CD4-positive, alpha-beta memory T cell (primary cell): ENCODE measurements around the gene NUAK1. TPM values are rescaled to one million over a fixed set of nuclear protein-coding genes. Genes with fewer than 3 reads are reported as not detected.

Source experiments
- CTCF ChIA-PET: fragments of 350-600 bp; sonication (Branson Sonifier 250); formaldehyde crosslinking; loops from one replicate; lab custom pipeline; 2021; ENCODE audit warnings: inconsistent platforms; ENCODE audit not compliant: partially characterized antibody; lab: Charles Lee
- POLR2A ChIA-PET: fragments of 350-600 bp; sonication (Branson Sonifier 250); formaldehyde crosslinking; loops from one replicate; lab custom pipeline; 2021; ENCODE audit not compliant: partially characterized antibody; lab: Charles Lee
- DNase-seq, 5 donors: peaks; one replicate each; pipeline versions ENCODE4 v3.0.0 to v3.0.0-alpha.2; 2020 to 2022; ENCODE audit warnings: mixed read lengths in 1 of 5
- H3K27ac ChIP-seq: one replicate; pipeline ENCODE4 v1.7.0; 2013; ENCODE audit warnings: low read depth, low read length
- H3K27me3 ChIP-seq: 2 replicates; pipeline ENCODE4 v1.7.0; 2013; ENCODE audit warnings: mild to moderate bottlenecking, low read length, moderate library complexity; ENCODE audit not compliant: insufficient read depth
- H3K36me3 ChIP-seq: 2 replicates; pipeline ENCODE4 v1.7.0; 2013; ENCODE audit warnings: mild to moderate bottlenecking, low read length, moderate library complexity; ENCODE audit not compliant: insufficient read depth
- H3K4me1 ChIP-seq: 2 replicates; pipeline ENCODE4 v1.7.0; 2013; ENCODE audit warnings: mild to moderate bottlenecking, low read length, moderate library complexity; ENCODE audit not compliant: insufficient read depth
- H3K4me3 ChIP-seq, 2 donors: one replicate each; pipeline ENCODE4 v1.7.0; 2013; ENCODE audit warnings: low read length in 2 of 2, mild to moderate bottlenecking in 1 of 2
- H3K9me3 ChIP-seq, 2 donors: one replicate each; pipeline ENCODE4 v1.7.0; 2013; ENCODE audit warnings: low read length in 2 of 2, control low read depth in 1 of 2; ENCODE audit not compliant: control insufficient read depth in 1 of 2
- H3K27ac Mint-ChIP-seq, 7 donors: one replicate each; pipeline ENCODE4 v1.8.0; 2020 to 2021; ENCODE audit warnings: mixed read lengths in 7 of 7, mild to moderate bottlenecking in 6 of 7, inconsistent platforms in 3 of 7, moderate library complexity in 3 of 7
- H3K27me3 Mint-ChIP-seq, 2 donors: one replicate each; pipeline ENCODE4 v1.8.0; 2020 to 2021; ENCODE audit warnings: mixed read lengths in 2 of 2
- H3K36me3 Mint-ChIP-seq, 2 donors: one replicate each; pipeline ENCODE4 v1.8.0; 2020 to 2021; ENCODE audit warnings: mixed read lengths in 2 of 2, inconsistent platforms in 1 of 2, mild to moderate bottlenecking in 1 of 2
- H3K4me1 Mint-ChIP-seq, 4 donors: one replicate each; pipeline ENCODE4 v1.8.0; 2020 to 2021; ENCODE audit warnings: mixed read lengths in 4 of 4, mild to moderate bottlenecking in 1 of 4
- H3K4me3 Mint-ChIP-seq, 8 donors: one replicate each; pipeline ENCODE4 v1.8.0; 2020 to 2021; ENCODE audit warnings: mixed read lengths in 8 of 8, mild to moderate bottlenecking in 7 of 8, moderate library complexity in 6 of 8, inconsistent platforms in 3 of 8
- H3K9me3 Mint-ChIP-seq, 8 donors: one replicate each; pipeline ENCODE4 v1.8.0; 2020 to 2021; ENCODE audit warnings: mixed read lengths in 8 of 8, mild to moderate bottlenecking in 5 of 8, inconsistent platforms in 3 of 8, moderate library complexity in 1 of 8
- intact Hi-C: fragments of 100-400 bp; cut with micrococcal nuclease; formaldehyde crosslinking; loops from one replicate; pipeline ENCODE4 v1.15.1; 2023
- polyA plus RNA-seq, 2 donors: library from polyadenylated mRNA; unstranded; fragments of 300-500 nt; fragmentation: Illumina TruSeq; gene quantifications; one replicate each; pipeline ENCODE4 v1.2.3, GENCODE V29; 2021
- total RNA-seq, 2 experiments: library from RNA; stranded (reverse); gene quantifications; one replicate each; pipeline ENCODE4 v1.2.3, GENCODE V29; 2021

The NUAK1 gene
- total and polyA plus RNA-seq, 4 experiments from 2014 or later: not detected

DNA sequence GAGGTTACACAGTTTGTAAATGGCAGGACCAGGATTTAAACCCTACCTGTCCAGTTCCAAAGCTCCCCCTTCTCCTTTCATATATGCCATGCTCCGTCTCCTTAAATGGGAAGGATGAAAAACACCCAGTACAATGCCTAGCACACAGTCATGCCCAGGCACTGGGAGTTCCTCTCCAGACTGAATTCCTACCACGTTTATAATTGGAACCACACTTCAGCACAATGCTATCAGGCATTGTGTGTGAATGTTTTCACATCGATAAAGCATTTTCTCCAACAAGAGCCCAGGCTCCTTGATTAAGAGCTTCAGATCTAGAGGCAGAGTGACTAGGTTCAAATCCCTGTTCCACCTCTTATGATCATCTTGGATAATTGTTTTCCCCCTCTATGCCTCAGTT lies 2.7 kb upstream of the NUAK1 start:
- ChIA-PET POLR2A (no interaction called here), CTCF (interaction anchor here (0.7 kb wide), 1 partner anchor 10 kb away, joined by 3 read pairs; no protein-coding TSS in a partner anchor)
- no peak for DNase-seq
- H3K9me3 ChIP-seq: no peaks in the 10 kb centered on the region
- Mint-ChIP-seq H3K27ac (no peak overlapping the region), H3K4me3 (peak overlapping the region in 2 of 8 donors; percentile 18 to 42), H3K27me3 (peaks cover 44 to 58% of the 10 kb centered on the region in 2 donors), H3K36me3 (no peaks in the 10 kb centered on the region), H3K9me3 (peaks cover 0 to 9% (median 0%) of the 10 kb centered on the region in 8 donors), H3K4me1 (peaks cover 4 to 23% (median 8%) of the 10 kb centered on the region in 4 donors)
- peaks cover 17% of the 10 kb centered on the region for H3K27me3 ChIP-seq
- intact Hi-C loops: no loop called here
- H3K4me1 ChIP-seq: no peaks in the 10 kb centered on the region
- no peak overlapping the region for H3K27ac ChIP-seq
- no peak overlapping the region for H3K4me3 ChIP-seq
- H3K36me3 ChIP-seq: no peaks in the 10 kb centered on the region

DNA sequence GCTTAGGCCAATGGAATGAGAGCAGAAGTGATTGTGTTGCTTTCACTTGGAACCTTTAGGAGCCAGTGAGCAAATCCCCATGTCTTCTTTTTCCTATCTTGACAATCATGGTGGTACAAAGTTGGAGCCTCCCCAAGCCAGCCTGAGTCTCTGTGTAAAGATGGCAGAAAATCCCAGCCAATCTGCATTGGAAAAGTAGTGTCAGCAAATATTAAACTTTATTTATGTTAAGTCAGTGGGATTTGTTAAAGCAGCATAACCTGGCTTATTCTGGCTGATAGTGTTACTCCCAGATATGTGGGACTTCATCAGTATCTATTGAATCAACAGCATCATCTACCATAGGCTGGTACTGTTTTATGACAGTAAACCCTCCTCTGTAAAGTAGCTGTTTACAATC lies 2.2 kb upstream of the NUAK1 start:
- Histone ChIP-seq H3K27ac (no peak overlapping the region), H3K9me3 (no peaks in the 10 kb centered on the region), H3K36me3 (no peaks in the 10 kb centered on the region), H3K27me3 (peaks cover 19% of the 10 kb centered on the region), H3K4me3 (no peak overlapping the region), H3K4me1 (no peaks in the 10 kb centered on the region)
- POLR2A ChIA-PET: no interaction called here
- CTCF ChIA-PET: interaction anchor here (0.7 kb wide), 1 partner anchor 11 kb away, joined by 3 read pairs; no protein-coding TSS in a partner anchor
- H3K27ac Mint-ChIP-seq: no peak overlapping the region
- no peak for DNase-seq
- H3K36me3 Mint-ChIP-seq: no peaks in the 10 kb centered on the region
- peaks cover 4 to 23% (median 9%) of the 10 kb centered on the region in 4 donors for H3K4me1 Mint-ChIP-seq
- H3K27me3 Mint-ChIP-seq: peaks cover 48 to 60% of the 10 kb centered on the region in 2 donors
- peaks cover 0 to 9% (median 0%) of the 10 kb centered on the region in 8 donors for H3K9me3 Mint-ChIP-seq
- intact Hi-C loops: no loop called here
- H3K4me3 Mint-ChIP-seq: peak overlapping the region in 3 of 8 donors; percentile 57 to 80 (median 67)

DNA sequence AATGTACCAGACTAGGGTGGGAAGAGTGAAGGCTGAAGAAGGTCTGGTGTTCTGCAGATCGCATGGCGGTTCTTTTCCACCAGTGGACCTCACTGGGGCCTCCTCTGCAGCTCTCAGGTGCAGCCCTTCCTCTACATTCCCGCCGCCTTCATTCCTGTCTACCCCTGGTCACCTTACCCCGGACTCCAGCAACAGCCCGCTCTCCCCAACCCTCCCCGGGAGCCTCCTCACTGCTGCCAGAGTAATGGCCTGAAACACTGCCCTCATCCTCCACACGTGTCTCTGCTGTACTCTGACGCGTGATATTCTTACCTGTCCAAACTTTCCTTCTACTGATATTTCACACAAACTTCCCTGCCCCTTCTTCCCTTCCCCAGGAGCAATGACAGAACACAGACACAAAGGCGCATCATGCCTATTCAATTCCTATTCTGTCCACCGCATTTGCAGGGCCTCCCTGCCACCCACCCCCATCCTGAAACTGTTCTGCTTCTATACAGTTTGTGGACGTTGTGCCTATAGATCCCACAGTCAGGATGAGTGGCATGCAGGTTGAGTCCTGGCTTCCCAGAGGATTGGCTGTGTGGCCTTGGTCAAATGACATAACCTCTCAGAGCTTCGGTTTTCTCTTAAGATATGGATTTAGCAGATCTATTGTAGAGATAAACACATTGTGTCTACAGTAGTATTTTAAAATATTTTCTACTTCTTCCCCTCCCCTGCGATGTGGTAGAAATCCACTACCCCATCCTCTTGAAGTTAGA lies 1.7 kb upstream of the NUAK1 start:
- no peak for DNase-seq
- Histone ChIP-seq H3K27me3 (peaks cover 20% of the 10 kb centered on the region), H3K4me1 (no peaks in the 10 kb centered on the region), H3K9me3 (no peaks in the 10 kb centered on the region), H3K4me3 (no peak overlapping the region), H3K27ac (no peak overlapping the region), H3K36me3 (no peaks in the 10 kb centered on the region)
- POLR2A ChIA-PET: no interaction called here
- Mint-ChIP-seq H3K9me3 (peaks cover 0 to 9% (median 0%) of the 10 kb centered on the region in 8 donors), H3K36me3 (no peaks in the 10 kb centered on the region), H3K4me1 (peaks cover 4 to 23% (median 9%) of the 10 kb centered on the region in 4 donors), H3K4me3 (peak overlapping the region in 7 of 8 donors; percentile 33 to 82 (median 57)), H3K27me3 (peaks cover 46 to 61% of the 10 kb centered on the region in 2 donors), H3K27ac (no peak overlapping the region)
- intact Hi-C loops: no loop called here
- CTCF ChIA-PET: interaction anchor here (0.7 to 7.5 kb wide), 2 partner anchors 11 to 721 kb away, joined by 3 to 84 read pairs; no protein-coding TSS in a partner anchor

DNA sequence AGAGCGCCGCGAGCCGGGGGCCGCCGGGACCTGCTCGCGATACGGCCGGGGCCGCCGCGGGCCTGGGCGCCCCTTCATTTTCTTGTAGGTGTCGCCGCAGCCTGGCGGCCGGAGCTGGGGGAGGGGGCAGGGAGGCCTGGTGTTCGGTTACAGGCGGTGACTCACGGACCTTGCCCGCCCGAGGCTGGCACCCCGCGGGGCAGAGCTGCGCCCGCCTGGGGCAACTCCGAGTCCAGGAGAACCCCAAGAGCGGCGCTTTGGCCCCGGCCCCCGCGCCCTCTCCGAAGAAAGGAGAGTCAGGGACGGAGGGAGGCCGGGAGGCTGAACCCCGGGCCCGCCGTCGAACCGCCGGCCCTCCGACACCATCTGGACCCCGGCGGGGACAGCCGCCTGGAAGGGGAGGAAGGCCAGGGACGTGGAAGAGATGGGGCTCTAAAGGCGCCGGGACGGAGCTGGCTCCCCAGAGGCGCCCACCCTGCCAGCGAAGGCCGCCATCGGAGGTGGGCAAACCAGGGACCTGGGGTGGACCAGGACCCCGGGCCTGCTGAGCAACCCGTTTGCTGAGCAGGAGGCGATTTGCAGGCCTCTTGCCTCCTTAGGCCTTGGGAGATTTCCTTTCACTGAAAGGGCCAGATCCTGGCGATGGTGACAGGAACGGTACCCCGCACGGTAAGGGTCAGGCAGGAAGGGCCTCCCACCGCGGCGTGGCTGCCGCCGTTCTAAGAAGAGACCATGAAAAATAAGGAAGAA lies 843 bp upstream of the NUAK1 start:
- peaks cover 20% of the 10 kb centered on the region for H3K27me3 ChIP-seq
- no peaks in the 10 kb centered on the region for H3K4me1 ChIP-seq
- no peaks in the 10 kb centered on the region for H3K36me3 Mint-ChIP-seq
- no peak overlapping the region for H3K27ac Mint-ChIP-seq
- peaks cover 0 to 9% (median 0%) of the 10 kb centered on the region in 8 donors for H3K9me3 Mint-ChIP-seq
- no peaks in the 10 kb centered on the region for H3K36me3 ChIP-seq
- intact Hi-C loops: no loop called here
- H3K4me1 Mint-ChIP-seq: peaks cover 4 to 23% (median 9%) of the 10 kb centered on the region in 4 donors
- H3K4me3 ChIP-seq: no peak overlapping the region
- CTCF ChIA-PET: interaction anchor here (7.5 kb wide), 1 partner anchor 720 kb away, joined by 84 read pairs; no protein-coding TSS in a partner anchor
- POLR2A ChIA-PET: no interaction called here
- peaks cover 47 to 61% of the 10 kb centered on the region in 2 donors for H3K27me3 Mint-ChIP-seq
- no peak overlapping the region for H3K27ac ChIP-seq
- peak overlapping the region in 5 of 8 donors; percentile 17 to 82 (median 67) for H3K4me3 Mint-ChIP-seq
- no peaks in the 10 kb centered on the region for H3K9me3 ChIP-seq
- DNase-seq: no peak

DNA sequence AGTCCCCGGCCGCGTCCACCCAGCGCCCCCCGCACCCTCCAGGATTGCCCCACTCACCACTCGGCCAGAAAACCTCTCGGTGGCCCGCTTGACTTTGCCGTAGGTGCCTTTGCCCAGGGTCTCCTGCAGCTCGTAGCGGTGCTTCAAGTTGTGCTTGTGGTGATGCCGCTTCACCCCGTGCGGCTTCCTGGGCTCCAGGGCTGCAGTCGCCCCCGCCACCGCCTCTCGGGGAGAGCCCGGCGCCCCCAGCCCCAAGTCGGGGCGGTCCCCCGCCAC lies 459 bp downstream of the NUAK1 start:
- no peaks in the 10 kb centered on the region for H3K4me1 ChIP-seq
- no peak overlapping the region for H3K27ac ChIP-seq
- Mint-ChIP-seq H3K27me3 (peaks cover 47 to 62% of the 10 kb centered on the region in 2 donors), H3K4me3 (peak overlapping the region; percentile 33 to 77 (median 72)), H3K4me1 (peaks cover 4 to 23% (median 9%) of the 10 kb centered on the region in 4 donors), H3K36me3 (no peaks in the 10 kb centered on the region), H3K9me3 (peaks cover 0 to 9% (median 0%) of the 10 kb centered on the region in 8 donors), H3K27ac (no peak overlapping the region)
- no peaks in the 10 kb centered on the region for H3K36me3 ChIP-seq
- POLR2A ChIA-PET: no interaction called here
- CTCF ChIA-PET: interaction anchor here (2.4 to 7.5 kb wide), 3 partner anchors 12 to 719 kb away, joined by 9 to 84 read pairs (median 13); no protein-coding TSS in a partner anchor
- DNase-seq: no peak
- peaks cover 20% of the 10 kb centered on the region for H3K27me3 ChIP-seq
- H3K9me3 ChIP-seq: no peaks in the 10 kb centered on the region
- intact Hi-C loops: no loop called here
- no peak overlapping the region for H3K4me3 ChIP-seq

DNA sequence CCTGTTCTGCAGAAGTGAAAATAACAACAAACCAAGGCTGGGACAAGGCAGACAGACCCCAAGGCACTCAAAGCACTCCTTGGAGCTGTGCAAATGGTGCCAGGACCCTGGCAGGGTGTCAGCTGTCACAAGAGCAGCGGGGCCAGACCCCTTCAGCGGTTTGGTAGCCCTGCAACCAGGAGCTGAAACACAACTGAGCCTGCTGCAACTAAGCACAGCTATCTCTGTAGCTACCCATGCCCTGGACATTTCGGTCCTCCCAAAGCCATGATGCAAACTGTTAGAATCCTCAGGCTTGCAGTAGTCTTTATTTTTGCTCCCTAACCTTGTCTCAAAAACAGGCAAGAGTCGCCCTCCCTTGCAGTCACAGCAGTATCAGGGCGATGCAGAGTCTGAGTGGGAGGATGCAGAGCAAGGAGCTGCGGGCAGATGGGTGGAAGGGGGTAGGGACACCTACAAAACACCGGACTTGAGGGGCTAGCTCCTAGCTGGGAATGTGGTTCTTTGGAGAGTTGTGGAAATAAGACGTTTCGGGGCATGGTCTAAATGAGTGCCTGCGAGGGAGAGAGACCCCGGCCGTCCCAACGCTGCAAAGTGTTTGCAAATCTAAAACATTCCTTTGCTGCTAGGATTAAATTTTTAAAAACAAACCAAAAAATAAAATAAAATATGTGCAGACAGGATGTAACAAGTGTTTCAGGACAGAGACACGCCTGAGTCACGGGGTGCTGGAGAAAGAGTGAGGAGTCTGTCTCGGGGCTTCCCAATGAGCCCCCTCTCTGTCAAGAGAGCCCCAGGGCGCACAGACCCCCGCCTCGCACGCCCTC lies 1.0 kb downstream of the NUAK1 start:
- intact Hi-C loops: no loop called here
- peaks cover 0 to 9% (median 0%) of the 10 kb centered on the region in 8 donors for H3K9me3 Mint-ChIP-seq
- peaks cover 4 to 23% (median 9%) of the 10 kb centered on the region in 4 donors for H3K4me1 Mint-ChIP-seq
- Histone ChIP-seq H3K4me3 (no peak overlapping the region), H3K9me3 (no peaks in the 10 kb centered on the region), H3K27me3 (peaks cover 20% of the 10 kb centered on the region), H3K36me3 (no peaks in the 10 kb centered on the region), H3K4me1 (no peaks in the 10 kb centered on the region), H3K27ac (no peak overlapping the region)
- peaks cover 43 to 68% of the 10 kb centered on the region in 2 donors for H3K27me3 Mint-ChIP-seq
- H3K4me3 Mint-ChIP-seq: peak overlapping the region; percentile 33 to 77 (median 72)
- DNase-seq: no peak
- peak overlapping the region in 2 of 7 donors; percentile 30 to 54 for H3K27ac Mint-ChIP-seq
- H3K36me3 Mint-ChIP-seq: no peaks in the 10 kb centered on the region
- ChIA-PET POLR2A (no interaction called here), CTCF (interaction anchor here (1.9 to 7.5 kb wide), 7 partner anchors 7 to 719 kb away, joined by 5 to 84 read pairs (median 13); no protein-coding TSS in a partner anchor)
